ENCODE results near the gene SPSB4. TPM values are rescaled to one million over a fixed set of nuclear protein-coding genes. Genes with fewer than 3 reads are reported as not detected.

Gene SPSB4
- total RNA-seq, 1 donor: not detected

DNA sequence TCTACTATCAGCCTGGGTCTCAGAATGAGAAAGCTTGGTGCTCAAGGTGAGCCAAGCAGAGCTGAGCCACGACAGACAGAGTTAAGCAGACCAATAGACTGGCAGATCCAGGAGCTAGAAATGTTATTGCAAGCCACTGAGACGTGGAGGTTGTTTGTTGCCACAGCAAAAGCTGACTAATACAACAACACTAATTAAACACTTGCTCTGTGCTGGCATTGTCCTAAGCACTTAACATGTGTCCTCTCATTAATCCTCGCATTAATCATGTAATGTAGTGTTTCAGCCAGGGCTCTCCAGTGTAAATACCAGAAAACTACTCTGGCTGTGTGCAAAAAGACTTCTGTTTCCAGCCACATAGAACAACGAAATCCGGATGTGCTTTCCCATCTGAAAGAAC lies 11.6 kb upstream of the SPSB4 start:
- no peak for DNase-seq (ENCODE audit: insufficient read length, low spot score, missing footprints)
- TF ChIP-seq, protein P1, sequence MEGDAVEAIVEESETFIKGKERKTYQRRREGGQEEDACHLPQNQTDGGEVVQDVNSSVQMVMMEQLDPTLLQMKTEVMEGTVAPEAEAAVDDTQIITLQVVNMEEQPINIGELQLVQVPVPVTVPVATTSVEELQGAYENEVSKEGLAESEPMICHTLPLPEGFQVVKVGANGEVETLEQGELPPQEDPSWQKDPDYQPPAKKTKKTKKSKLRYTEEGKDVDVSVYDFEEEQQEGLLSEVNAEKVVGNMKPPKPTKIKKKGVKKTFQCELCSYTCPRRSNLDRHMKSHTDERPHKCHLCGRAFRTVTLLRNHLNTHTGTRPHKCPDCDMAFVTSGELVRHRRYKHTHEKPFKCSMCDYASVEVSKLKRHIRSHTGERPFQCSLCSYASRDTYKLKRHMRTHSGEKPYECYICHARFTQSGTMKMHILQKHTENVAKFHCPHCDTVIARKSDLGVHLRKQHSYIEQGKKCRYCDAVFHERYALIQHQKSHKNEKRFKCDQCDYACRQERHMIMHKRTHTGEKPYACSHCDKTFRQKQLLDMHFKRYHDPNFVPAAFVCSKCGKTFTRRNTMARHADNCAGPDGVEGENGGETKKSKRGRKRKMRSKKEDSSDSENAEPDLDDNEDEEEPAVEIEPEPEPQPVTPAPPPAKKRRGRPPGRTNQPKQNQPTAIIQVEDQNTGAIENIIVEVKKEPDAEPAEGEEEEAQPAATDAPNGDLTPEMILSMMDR (IDR thresholded peaks at IDR 0.05; ENCODE audit: extremely low read depth, low read depth, low read length): no peak

DNA sequence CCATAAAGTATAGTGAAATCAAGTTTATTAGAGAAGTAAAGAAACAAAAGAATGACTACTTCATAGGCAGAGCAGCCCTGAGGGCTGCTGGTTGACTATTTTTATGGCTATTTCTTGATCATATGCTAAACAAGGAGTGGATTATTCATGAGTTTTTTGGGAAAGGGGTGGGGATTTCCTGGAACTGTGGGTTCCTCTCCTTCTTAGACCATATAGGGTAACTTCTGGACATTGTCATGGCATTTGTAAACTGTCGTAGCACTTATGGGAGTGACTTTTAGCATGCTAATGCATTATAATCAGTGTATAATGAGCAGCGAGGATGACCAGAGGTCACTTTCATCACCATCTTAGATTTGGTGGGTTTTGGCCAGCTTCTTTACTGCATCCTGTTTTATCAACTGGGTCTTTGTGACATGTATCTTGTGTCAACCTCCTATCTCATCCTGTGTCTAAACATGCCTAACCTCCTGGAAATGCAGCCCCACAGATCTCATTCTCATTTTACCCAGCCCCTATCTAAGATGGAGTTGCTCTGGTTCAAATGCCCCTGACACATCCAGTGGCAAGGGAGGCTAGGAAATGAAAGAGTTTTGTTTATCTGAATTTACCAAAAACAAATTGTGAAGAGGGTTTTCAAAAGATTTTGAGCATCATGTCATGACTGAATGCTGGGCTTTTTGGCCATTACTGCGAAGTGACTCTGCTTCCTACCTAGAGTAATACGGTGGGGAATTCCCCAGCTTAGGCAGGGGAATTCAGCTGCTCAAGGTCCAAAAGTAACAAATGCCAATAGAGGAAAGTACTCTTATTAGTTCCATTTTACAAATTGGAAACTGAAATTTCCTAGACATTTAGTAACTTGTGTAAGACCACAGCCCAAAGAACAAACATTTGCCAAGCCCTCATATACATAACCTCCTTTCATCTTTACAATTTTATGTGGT lies 6.2 kb upstream of the SPSB4 start:
- no peak for DNase-seq (ENCODE audit: insufficient read length, low spot score, missing footprints)
- no peaks in the 10 kb centered on the region for H3K36me3 ChIP-seq (ENCODE audit: insufficient read depth, low read length)
- H4K20me1 ChIP-seq (ENCODE audit: insufficient read depth, low read length): no peaks in the 10 kb centered on the region
- no peaks in the 10 kb centered on the region for H3K79me2 ChIP-seq (ENCODE audit: insufficient read depth, low read length)
- no peak overlapping the region for H3K4me2 ChIP-seq (ENCODE audit: insufficient read depth, low read length)
- no peaks in the 10 kb centered on the region for H3K9me3 ChIP-seq (ENCODE audit: low read depth, low read length)
- H2AFZ ChIP-seq (ENCODE audit: low read length): no peak overlapping the region
- H3K4me3 ChIP-seq (ENCODE audit: insufficient read depth, low read length): no peak overlapping the region
- no peak overlapping the region for H3K27ac ChIP-seq (ENCODE audit: low read depth, low read length)
- TF ChIP-seq, protein P1 (IDR thresholded peaks at IDR 0.05; ENCODE audit: extremely low read depth, low read depth, low read length): no peak
- peaks cover 21% of the 10 kb centered on the region for H3K27me3 ChIP-seq (ENCODE audit: insufficient read depth, low read length)
- no peaks in the 10 kb centered on the region for H3K4me1 ChIP-seq (ENCODE audit: insufficient read depth, low read length)

More for the DNA sequence above, 11.6 kb upstream of the SPSB4 start:
- Histone ChIP-seq H3K4me3 (ENCODE audit: insufficient read depth, low read length) (no peak overlapping the region), H3K4me2 (ENCODE audit: insufficient read depth, low read length) (no peak overlapping the region), H3K4me1 (ENCODE audit: insufficient read depth, low read length) (no peaks in the 10 kb centered on the region), H2AFZ (ENCODE audit: low read length) (no peak overlapping the region), H3K79me2 (ENCODE audit: insufficient read depth, low read length) (no peaks in the 10 kb centered on the region), H3K27ac (ENCODE audit: low read depth, low read length) (no peak overlapping the region), H4K20me1 (ENCODE audit: insufficient read depth, low read length) (no peaks in the 10 kb centered on the region), H3K36me3 (ENCODE audit: insufficient read depth, low read length) (no peaks in the 10 kb centered on the region), H3K9me3 (ENCODE audit: low read depth, low read length) (no peaks in the 10 kb centered on the region), H3K27me3 (ENCODE audit: insufficient read depth, low read length) (peaks cover 2% of the 10 kb centered on the region)

DNA sequence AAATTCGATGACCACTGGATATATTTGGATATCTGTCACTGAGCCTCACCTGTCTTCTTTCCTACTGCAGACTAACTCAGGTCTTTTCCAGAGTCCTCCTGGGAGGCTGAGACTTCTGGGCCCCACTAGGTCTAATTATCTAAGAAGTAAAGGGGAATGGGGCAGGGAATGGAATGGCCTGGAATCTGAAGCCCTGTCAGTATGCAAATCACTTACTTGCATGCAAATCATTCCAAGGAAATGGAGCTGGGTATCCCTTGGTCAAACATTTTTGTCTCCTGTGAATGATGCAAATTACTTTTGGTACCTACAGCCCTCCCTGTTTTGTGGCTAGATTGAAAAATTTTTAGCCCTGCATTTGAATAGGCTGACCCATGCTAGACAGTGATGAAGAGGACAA lies 5.3 kb upstream of the SPSB4 start:
- H3K36me3 ChIP-seq (ENCODE audit: insufficient read depth, low read length): no peaks in the 10 kb centered on the region
- TF ChIP-seq, protein P1 (IDR thresholded peaks at IDR 0.05; ENCODE audit: extremely low read depth, low read depth, low read length): no peak
- no peak overlapping the region for H3K27ac ChIP-seq (ENCODE audit: low read depth, low read length)
- no peaks in the 10 kb centered on the region for H4K20me1 ChIP-seq (ENCODE audit: insufficient read depth, low read length)
- no peaks in the 10 kb centered on the region for H3K79me2 ChIP-seq (ENCODE audit: insufficient read depth, low read length)
- DNase-seq (ENCODE audit: insufficient read length, low spot score, missing footprints): no peak
- H3K4me2 ChIP-seq (ENCODE audit: insufficient read depth, low read length): no peak overlapping the region
- no peak overlapping the region for H2AFZ ChIP-seq (ENCODE audit: low read length)
- peaks cover 30% of the 10 kb centered on the region for H3K27me3 ChIP-seq (ENCODE audit: insufficient read depth, low read length)
- no peak overlapping the region for H3K4me3 ChIP-seq (ENCODE audit: insufficient read depth, low read length)
- H3K9me3 ChIP-seq (ENCODE audit: low read depth, low read length): no peaks in the 10 kb centered on the region
- no peaks in the 10 kb centered on the region for H3K4me1 ChIP-seq (ENCODE audit: insufficient read depth, low read length)

DNA sequence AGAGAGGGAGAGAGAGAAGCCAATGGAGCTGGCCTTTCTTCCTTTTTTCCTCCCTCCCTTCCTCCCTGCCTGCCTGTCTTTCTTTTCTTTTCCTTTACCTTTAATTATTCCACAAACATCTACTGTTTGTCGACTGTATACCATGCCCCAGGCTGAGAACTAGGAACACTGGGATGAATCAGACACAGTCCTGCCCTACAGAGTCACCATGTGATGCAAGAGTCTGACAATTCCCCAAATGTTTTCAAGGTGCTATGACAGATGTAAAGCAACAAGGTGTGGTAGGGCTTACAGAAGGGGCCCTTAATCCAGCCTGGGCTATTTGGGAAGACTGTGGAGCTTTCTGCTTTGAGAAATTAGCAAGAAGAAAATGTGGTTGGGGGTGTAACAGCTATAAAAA lies 4.0 kb upstream of the SPSB4 start:
- H3K4me3 ChIP-seq (ENCODE audit: insufficient read depth, low read length): no peak overlapping the region
- DNase-seq (ENCODE audit: insufficient read length, low spot score, missing footprints): no peak
- H3K27me3 ChIP-seq (ENCODE audit: insufficient read depth, low read length): peaks cover 36% of the 10 kb centered on the region
- no peaks in the 10 kb centered on the region for H4K20me1 ChIP-seq (ENCODE audit: insufficient read depth, low read length)
- H3K4me1 ChIP-seq (ENCODE audit: insufficient read depth, low read length): no peaks in the 10 kb centered on the region
- no peak overlapping the region for H3K27ac ChIP-seq (ENCODE audit: low read depth, low read length)
- no peaks in the 10 kb centered on the region for H3K36me3 ChIP-seq (ENCODE audit: insufficient read depth, low read length)
- TF ChIP-seq, protein P1 (IDR thresholded peaks at IDR 0.05; ENCODE audit: extremely low read depth, low read depth, low read length): no peak
- no peak overlapping the region for H3K4me2 ChIP-seq (ENCODE audit: insufficient read depth, low read length)
- H2AFZ ChIP-seq (ENCODE audit: low read length): no peak overlapping the region
- no peaks in the 10 kb centered on the region for H3K9me3 ChIP-seq (ENCODE audit: low read depth, low read length)
- no peaks in the 10 kb centered on the region for H3K79me2 ChIP-seq (ENCODE audit: insufficient read depth, low read length)

All from osteoblast (primary cell).